Measurements from ENCODE around the gene NUMB.

Gene NUMB

DNA sequence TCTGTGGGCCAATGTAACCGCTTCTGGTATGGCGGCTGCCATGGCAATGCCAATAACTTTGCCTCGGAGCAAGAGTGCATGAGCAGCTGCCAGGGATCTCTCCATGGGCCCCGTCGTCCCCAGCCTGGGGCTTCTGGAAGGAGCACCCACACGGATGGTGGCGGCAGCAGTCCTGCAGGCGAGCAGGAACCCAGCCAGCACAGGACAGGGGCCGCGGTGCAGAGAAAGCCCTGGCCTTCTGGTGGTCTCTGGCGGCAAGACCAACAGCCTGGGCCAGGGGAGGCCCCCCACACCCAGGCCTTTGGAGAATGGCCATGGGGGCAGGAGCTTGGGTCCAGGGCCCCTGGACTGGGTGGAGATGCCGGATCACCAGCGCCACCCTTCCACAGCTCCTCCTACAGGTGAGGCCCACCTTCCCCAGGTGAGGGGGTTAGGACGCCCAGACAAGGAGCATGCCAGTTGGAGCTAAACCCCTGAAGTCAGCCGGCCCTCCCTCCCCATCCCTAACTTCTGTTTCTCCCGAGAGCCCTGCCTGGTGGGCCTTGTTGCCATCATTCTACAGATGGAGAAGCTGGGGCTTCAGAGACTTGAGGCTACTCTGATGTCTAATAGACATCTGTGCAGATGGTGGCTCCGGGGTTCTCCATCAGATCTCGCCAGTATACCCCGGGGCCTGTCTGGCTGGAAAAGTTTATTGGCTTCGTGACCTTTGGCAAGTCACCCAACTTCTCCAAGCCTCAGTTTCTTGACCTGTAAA, 195.7 kb downstream of the NUMB start:
- no peak for DNase-seq (ENCODE audit: low read depth in 3 of 3, low spot score in 1 of 3)

DNA sequence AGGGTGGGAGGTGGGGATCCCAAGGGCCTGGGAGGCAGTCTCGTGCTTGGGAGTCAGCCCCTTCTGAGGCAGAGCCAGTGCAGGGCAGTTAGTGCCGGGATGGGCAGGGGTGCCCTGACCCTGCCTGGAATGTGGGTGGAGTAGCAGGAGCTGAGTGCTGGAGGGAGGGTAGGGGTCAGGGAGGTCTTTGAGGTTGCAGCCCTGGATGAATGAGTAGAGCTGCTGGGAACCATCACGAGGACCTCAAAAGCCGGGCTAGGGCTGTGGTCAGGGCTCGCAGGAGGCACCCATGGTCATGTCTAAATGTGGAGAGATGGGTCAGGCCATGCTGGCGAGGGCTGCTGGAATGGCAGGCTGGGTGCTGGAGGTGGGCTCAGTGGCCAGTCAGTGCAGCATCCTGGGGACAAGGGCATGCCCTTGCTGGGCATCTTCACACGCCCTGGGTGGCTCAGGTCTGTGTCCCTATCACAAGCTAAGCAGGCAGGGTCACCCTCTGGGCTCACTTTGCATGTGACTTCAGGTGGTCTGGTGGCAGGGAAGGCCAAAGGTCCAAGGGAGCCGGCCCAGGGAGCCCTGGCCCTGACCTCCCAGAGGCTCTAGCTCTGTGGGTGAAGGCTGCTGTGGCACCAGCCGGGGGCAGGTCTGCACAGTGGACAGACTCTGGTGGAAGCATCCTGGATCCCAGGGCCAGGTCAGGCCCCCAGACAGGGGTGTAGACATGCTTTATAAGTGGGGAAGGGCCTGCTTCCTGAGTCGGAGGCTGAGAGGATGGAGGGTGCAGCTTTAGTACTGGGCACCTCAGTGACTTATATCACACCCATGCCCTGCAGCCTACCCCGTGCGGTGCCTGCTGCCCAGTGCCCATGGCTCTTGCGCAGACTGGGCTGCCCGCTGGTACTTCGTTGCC, 196.6 kb downstream of the NUMB start:
- no peak for DNase-seq (ENCODE audit: low read depth in 3 of 3, low spot score in 1 of 3)

DNA sequence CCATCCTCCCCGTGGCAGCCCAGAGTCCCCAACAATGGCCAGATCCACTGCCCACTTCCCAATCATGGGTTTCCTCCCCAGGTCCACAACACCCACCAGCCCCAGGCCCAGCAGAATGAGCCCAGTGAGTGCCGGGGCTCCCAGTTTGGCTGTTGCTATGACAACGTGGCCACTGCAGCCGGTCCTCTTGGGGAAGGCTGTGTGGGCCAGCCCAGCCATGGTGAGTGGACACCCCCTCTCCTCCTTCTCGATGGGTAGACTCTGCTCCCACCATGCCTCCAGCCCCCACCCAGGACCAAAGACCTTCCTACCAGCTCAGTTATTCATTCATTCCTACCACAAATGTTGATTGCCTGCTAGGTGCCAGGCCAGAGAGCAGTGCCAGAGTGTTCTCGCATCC, 197.3 kb downstream of the NUMB start:
- DNase-seq (ENCODE audit: low read depth in 3 of 3, low spot score in 1 of 3): no peak

DNA sequence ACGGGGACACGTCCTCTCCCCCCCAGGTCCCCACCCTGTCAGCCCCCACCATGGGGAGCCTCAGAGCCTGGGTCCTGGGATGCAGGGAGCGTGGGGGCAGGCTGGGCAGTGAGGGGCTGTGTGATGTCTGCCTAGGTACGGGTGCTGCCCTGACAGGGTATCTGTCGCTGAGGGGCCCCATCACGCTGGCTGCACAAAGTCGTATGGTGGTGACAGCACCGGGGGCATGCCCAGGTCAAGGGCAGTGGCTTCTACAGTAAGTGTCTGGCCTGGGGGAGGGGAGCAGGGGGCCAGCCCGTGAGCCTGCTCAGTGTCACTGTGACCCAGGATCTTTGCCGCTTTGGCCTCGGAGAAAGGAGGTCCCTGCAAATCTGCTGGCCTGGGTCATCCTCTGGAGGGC, 197.8 kb downstream of the NUMB start:
- no peak for DNase-seq (ENCODE audit: low read depth in 3 of 3, low spot score in 1 of 3)

DNA sequence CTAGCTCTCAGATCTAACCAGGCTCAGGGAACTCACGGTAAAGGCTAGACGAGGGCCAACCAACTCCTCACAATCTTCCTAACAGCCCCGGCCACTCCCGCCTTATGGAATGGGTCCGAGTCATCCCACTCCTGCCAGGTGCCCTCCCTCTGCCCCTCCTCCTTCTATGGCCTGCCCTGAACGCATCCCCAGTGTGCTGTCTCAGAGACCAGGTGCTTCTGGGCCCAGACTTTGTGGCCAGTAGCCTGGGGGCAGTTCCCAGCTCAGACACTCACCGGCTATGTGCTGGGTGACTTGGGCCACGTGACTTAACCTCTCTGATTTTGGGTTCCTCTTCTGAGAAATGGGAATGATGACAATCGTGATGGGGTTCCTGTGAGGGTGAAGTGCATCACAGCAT, 198.5 kb downstream of the NUMB start:
- no peak for DNase-seq (ENCODE audit: low read depth in 3 of 3, low spot score in 1 of 3)

DNA sequence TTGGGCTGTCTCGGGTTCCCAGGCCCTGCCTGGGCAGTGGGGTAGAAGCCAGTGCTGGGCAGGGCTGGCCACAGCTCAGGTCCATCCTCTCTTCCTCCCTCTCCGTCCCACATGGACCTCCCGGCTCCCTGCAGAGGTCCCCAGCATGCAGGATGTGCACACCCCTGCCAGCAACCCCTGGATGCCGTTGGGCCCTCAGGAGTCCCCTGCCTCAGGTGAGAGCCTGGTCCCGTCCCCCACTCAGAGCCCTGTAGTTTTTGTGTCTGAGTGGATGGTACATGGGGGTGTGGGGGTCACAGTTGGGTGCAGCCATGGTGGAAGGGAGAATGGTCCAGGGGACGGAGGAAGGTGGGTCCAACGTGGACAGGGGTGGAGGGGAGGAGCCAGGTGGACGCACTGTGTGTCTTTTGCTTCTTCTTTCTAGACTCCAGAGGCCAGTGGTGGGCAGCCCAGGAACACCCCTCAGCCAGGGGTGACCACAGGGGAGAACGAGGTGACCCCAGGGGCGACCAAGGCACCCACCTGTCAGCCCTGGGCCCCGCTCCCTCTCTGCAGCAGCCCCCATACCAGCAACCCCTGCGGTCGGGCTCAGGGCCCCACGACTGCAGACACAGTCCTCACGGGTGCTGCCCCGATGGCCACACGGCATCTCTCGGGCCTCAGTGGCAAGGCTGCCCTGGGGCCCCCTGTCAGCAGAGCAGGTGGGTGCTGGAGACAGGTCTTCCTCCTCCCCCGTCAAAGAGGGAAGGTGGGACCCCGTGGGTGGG, 199.3 kb downstream of the NUMB start:
- DNase-seq (ENCODE audit: low read depth in 3 of 3, low spot score in 1 of 3): no peak

DNA sequence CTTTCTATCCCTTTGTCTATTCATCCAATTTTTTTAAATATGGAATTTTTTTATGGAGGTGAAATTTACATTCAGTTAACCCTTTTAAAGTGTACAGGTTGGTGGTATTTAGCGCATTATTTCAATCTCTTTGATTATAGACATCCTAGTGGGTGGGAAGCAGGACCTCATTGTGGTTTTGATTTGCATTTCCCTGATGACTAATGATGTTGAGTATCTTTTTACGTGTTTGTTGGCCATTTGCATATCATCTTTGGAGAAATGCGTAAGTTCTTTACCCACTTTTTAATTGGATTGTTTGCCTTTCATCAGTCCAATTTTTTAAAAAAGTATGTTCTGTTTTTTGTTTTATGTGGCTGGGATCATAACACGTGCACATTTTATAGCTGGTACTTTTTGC, 200.3 kb downstream of the NUMB start:
- DNase-seq (ENCODE audit: low read depth in 3 of 3, low spot score in 1 of 3): no peak

DNA sequence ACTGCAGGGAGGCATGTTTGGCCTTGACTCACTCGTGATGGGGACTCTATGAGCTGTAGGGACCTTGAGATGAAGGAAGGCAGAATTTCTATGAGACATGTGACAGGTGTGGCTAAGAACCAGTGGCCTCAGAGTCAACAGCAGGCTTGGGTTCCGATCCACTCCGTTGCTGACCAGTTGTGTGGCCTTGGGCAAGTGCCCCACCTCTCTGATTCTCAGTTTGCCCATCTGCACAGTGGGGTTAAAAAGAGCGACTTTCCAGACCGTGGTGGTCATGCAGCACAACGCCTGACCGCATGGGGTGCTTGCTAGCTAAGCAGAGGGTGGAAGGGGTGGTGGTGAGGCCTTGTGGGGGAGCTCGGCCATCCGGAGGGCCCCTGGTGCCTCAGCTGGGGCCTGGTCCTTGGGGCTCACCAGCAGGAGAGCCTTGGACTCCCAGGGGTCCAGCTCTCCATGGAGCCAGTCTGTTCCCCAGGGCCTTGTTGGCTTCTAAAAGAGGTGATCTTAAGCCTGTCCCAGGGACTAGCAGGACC, 202.6 kb downstream of the NUMB start:
- DNase-seq (ENCODE audit: low read depth in 3 of 3, low spot score in 1 of 3): no peak

DNA sequence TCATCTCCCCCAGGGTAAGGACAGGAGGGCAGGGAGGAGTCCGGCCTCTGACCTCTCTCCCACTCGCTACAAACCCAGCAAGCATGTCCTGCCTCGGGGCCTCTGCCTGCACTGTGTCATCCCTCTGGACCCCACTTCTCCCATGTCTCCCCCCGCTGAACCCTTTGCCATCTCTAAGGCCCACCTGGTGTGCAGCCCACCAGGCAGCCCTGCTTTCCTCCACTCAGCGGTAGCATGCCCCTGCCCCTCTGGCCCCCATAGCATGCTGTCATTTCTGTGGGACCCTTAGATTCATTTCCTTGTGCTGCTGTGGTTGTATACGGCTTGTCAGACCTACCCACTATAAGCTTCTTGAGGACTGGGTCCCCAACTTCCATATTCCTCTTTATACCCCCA, 203.3 kb downstream of the NUMB start:
- DNase-seq (ENCODE audit: low read depth in 3 of 3, low spot score in 1 of 3): no peak

DNA sequence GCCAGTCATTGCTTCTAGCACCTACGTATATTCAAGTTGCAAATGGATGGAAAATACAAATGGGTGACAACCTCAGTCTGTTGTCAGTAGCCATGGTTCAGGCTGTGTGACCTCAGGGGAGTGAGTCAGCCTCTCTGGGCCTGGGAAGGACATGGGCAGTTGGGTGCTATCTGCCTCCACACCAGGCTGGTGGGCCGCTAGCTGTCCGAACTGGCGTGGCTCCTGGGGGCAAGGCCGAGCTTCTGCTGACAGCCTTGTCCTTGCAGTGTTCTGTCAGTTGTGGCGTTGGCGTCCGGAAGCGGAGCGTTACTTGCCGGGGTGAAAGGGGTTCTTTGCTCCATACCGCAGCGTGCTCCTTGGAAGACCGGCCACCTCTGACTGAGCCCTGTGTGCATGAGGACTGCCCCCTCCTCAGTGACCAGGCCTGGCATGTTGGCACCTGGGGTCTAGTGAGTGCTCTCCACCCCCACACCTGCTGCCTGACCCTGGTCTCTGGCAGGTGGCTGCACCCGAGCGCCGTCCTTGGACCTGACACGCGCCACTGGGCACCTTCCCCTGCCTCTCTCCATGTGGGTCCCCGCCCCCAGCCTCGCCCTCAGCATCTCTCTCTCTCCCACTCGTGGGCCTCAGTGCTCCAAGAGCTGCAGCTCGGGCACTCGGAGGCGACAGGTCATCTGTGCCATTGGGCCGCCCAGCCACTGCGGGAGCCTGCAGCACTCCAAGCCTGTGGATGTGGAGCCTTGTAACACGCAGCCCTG, 203.9 kb downstream of the NUMB start:
- DNase-seq (ENCODE audit: low read depth in 3 of 3, low spot score in 1 of 3): no peak

DNA sequence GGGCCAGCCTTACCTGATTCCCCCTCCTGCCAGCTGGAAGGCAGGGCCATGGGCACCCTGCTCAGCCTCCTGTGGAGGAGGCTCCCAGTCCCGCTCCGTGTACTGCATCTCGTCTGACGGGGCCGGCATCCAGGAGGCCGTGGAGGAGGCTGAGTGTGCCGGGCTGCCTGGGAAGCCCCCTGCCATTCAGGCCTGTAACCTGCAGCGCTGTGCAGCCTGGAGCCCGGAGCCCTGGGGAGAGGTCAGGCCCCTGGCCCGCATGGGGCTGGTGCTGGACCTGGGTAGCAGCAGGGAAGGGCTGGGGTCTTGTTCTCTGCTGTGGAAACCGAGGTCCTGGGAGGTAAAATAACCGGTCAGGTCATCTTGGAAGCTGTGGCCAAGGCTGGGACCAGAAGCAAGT, 204.6 kb downstream of the NUMB start:
- no peak for DNase-seq (ENCODE audit: low read depth in 3 of 3, low spot score in 1 of 3)

DNA sequence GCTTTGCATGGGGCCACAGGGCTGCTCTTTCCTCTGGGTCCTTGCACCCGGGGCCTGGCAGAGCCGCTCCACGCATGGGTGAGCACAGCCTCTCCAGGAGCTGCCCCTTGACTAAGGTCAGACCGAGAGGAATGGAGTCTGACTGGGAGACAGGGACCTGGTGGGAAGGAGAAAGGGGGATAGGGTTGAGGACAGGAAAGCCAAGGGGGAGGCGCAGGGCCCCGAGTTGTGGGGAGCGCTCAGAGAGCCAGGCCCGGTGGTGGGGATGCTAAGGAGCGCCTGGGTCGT, 205.1 kb downstream of the NUMB start:
- DNase-seq (ENCODE audit: low read depth in 3 of 3, low spot score in 1 of 3): no peak

DNA sequence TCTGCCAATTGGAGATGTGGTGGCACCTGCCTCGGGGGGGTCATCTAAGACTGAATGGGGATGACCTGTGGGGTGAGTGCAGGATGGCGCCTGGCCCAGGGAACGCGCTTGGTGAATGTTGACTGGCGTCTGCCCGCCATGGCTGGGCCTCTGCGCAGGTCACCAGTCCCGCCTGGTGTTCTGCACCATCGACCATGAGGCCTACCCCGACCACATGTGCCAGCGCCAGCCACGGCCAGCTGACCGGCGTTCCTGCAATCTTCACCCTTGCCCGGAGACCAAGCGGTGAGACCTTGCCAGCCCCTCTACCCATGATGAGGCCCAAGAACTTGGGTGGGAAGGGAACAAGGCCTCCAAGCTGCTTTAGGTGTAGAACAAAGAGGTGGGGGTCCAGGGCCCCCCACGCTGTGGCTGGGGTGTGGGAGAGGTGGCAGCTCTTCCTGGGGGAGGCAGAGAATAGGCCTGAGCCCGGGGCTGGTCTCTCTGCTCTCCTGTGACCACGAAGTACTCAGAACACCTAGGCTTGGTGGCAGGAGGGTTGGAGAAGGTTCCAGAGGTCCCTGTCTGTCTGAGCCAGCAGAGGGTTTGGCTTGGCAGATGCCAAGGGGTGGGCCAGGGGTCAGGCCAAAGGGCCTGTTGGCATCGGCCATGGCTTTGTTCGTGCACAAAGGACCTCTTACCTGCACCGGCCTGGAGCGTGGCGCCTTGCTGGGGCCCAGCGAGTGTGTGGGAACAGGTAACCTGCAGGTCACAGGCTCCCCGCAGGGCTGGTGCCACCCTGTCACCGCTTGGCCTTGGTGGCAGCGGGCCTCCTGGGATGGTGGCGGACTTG, 205.6 kb downstream of the NUMB start:
- DNase-seq (ENCODE audit: low read depth in 3 of 3, low spot score in 1 of 3): no peak

DNA sequence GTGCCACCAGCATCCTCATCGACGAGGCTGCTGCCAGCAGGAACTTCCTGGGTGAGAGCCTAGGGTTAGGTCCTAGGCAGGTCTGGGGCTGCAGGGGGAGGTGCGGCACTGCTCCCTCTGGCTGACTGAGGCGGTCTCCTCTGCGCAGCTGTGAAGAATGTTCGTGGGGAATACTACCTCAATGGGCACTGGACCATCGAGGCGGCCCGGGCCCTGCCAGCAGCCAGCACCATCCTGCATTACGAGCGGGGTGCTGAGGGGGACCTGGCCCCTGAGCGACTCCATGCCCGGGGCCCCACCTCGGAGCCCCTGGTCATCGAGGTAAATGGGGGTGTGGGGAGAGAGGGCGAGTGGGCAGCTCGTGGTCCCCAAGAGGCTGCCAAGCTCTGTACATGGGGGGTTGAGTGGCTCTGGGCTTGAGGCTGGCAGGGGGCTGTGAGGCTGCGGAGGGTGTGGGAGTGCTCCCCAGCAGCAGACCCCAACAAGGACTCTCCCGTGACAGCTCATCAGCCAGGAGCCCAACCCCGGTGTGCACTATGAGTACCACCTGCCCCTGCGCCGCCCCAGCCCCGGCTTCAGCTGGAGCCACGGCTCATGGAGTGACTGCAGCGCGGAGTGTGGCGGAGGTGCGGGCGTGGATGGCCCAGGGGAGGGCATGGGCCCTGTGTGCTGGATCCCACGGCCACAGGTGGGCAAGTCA, 206.7 kb downstream of the NUMB start:
- no peak for DNase-seq (ENCODE audit: low read depth in 3 of 3, low spot score in 1 of 3)

DNA sequence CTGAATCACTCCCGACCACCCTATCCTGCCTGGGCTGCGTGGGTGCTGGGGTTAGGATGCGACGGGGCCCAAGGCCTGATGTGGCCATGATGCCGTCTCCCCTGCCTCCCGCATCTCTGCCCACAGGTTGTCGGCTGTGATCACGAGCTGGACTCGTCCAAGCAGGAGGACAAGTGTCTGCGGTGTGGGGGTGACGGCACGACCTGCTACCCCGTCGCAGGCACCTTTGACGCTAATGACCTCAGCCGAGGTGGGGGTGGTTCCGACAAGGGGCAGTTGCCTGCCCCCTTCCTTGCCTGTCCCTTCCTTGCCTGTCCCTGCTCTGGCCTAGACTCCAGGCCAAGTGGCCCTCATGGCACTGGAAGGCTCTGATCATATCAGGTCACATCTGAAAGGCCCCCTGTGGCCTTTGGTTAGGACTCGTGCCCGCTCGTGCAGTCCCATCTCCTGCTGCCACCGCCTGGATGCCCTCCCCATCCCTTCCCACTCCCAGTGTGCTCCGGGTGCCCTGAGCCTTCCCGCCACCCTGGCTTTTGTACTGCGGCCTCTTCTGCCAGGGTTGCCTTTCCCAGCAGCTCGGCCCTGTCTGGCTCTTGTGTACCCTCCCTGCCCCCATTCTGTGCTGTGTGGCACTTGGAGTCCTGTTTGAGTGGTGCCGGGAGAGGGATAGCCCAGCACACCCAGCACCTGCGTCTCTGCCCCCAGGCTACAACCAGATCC, 207.4 kb downstream of the NUMB start:
- no peak for DNase-seq (ENCODE audit: low read depth in 3 of 3, low spot score in 1 of 3)

DNA sequence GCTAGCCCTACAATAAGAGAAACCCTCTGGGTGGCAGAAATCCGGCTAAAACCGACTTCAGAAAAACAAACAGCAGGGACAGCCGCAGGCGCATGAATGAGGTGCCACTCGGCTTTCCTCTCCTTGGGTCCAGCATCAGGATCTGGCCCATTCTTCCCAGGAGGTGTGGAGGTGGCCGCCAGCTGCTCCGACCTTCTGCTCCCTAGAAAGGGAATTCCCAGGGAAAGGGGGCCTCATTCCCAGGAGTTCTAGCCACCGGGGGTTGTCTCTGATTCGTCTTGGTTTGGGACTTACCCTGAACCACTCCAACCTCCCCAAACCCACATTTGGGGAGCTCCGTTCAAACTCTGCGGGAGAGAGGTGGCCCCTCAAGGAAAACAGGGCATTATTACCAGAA, 208.0 kb downstream of the NUMB start:
- DNase-seq (ENCODE audit: low read depth in 3 of 3, low spot score in 1 of 3): no peak

DNA sequence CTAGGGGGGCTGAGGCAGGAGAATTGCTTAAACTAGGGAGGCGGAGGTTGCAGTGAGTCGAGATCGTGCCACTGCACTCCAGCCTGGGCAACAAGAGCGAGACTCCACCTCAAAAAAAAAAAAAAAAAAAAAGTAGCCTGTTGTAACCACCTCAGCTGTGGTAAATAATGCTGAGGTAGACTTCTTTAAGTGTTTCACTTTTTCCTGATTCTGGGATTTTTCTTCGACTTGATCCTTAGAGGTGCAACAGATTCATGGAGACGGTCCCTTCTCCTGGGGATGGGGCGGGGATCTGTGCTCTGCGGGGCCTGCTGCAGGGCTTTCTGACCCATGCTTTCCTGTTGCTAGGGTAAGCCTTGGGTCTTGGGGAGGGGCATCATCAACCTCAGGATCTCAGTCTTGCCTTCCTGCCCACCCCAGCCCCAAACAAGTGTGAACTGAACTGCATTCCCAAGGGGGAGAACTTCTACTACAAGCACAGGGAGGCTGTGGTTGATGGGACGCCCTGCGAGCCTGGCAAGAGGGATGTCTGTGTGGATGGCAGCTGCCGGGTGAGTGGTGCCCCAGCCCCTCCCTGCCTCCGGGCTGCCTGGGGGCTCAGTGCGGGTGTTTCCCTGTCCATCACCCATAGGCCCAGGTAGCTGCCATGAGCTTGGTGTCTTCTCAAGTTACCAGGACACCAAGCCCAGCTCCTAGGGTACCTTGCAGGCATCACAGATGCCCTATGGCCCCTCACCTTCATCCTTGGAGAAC, 208.6 kb downstream of the NUMB start:
- no peak for DNase-seq (ENCODE audit: low read depth in 3 of 3, low spot score in 1 of 3)

DNA sequence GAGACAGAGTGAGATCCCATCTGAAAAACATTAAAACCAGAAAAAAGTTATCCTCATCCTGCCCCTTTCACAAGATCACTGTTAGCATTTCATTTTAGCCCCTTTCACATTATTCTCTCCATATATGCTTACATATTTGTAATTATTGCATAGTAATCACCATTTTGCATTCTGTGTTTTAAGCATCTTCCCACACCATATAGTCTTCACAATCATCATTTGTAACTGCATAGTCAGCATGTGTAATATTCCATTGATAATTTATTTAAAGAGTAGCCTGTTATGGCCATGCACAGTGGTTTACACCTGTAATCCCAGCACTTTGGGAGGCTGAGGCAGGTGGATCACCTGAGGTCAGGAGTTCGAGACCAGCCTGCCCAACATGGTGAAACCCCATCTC, 209.2 kb downstream of the NUMB start:
- no peak for DNase-seq (ENCODE audit: low read depth in 3 of 3, low spot score in 1 of 3)

All from stimulated activated CD4-positive, alpha-beta T cell treated with anti-CD3 and anti-CD28 coated beads, TNF-alpha, amount 100 ng/mL, for 1 hour (primary cell).